NCI-H187 treated with DMSO at 0.1 percent for 48 hours (cell line): ENCODE results near the gene MRPL49.
"Not testable (repeated sequence)": the region's sequence is repeated elsewhere in the genome, so short reads cannot be mapped to it uniquely, and the experiment has no call there.

Source experiments
- DNase-seq: peaks from one replicate; lab custom pipeline; 2025; lab: John Stamatoyannopoulos, UW

Gene MRPL49

GRCh38 chr11:65165410-65166317 lies 43.5 kb downstream of the MRPL49 start:
- no peak for DNase-seq

- DNase-seq = no peak
These were observed 44.8 kb downstream of the MRPL49 start for GRCh38 chr11:65166893-65167292.

- DNase-seq = no peak
These were observed 45.5 kb downstream of the MRPL49 start for GRCh38 chr11:65167656-65168055.

- DNase-seq = no peak
These were observed 47.1 kb downstream of the MRPL49 start for GRCh38 chr11:65169164-65169641.

DNA sequence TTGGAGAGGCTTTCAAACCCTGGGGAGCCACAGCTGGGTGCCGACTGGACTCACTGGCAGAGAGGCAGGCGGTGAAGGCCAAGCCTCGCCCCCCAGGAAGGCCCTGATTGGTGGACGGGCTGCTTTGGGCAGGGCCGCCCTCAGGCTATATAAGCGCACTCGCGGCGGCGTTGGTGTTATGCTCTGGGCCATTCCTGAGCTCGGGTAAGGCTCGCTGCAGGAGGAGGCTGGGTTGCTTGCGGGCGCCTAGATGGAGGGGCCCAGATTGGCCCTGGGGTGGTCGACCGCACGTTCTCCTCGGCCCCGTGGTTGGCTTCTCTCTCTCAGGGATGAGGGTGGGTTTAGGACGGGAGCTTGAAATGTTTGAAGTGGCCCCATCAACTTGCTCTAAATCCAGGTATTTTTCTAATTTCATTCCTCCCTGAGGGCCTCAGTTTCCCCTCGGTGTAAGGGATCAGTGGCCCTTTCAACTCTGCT lies 48.0 kb downstream of the MRPL49 start, which contains the start of gene SPDYC:
SPDYC (plus strand) TSS at position 176 of the 477 bp plus-strand sequence. CDS start 1,125 bp downstream, outside the sequence.
- DNase-seq = no peak

GRCh38 chr11:65172600-65172999 lies 50.5 kb downstream of the MRPL49 start:
- DNase-seq = no peak

GRCh38 chr11:65174571-65175010 lies 52.5 kb downstream of the MRPL49 start:
- not testable (repeated sequence) for DNase-seq
